A549 (cell line): ENCODE measurements around the gene PCDHA1. TPM values are rescaled to one million over a fixed set of nuclear protein-coding genes. Genes with fewer than 3 reads are reported as not detected.

Experiments
- ATAC-seq, 2 experiments: fragments of 200-7000 bp in 1 of 2; fragments of >200 bp in 1 of 2; cut with Nextera tagmentation in 1 of 2; cut with Tn5 transposase in 1 of 2; 3 replicates each; pipeline versions ENCODE4 v1.8.0 to v1.9.1; 2018 to 2020; ENCODE audit warnings: mild to moderate bottlenecking in 1 of 2, moderate library complexity in 1 of 2
- CTCF ChIA-PET: fragments of 300-600 bp; sonication (Branson Sonifier 250); formaldehyde crosslinking; extraction: SDS; loops from one replicate; lab custom pipeline; 2021; ENCODE audit warnings: antibody characterized with exemption, inconsistent platforms; lab: Yijun Ruan, JAX
- POLR2A ChIA-PET: fragments of 350-600 bp; formaldehyde crosslinking; extraction: SDS; loops from one replicate; lab custom pipeline; 2021; ENCODE audit warnings: antibody characterized with exemption, inconsistent platforms; lab: Yijun Ruan, JAX
- DNase-seq, 2 experiments: peaks; one replicate each; pipeline versions ENCODE4 v3.0.0 to v3.0.0-alpha.2; 2011 to 2016; ENCODE audit warnings: low read depth in 1 of 2, low spot score in 1 of 2
- FAIRE-seq: peaks from 2 replicates; lab custom pipeline; 2011; peaks lifted over from hg19 to GRCh38; lab: Jason Lieb, UNC
- H3K27ac ChIP-seq, 2 experiments: fragments of >200 bp; sonication (Bioruptor Twin); formaldehyde crosslinking; 3 replicates each; pipeline ENCODE4 v1.5.1; 2016 to 2017
- H3K4me1 ChIP-seq: fragments of >200 bp; sonication (Bioruptor Twin); formaldehyde crosslinking; 3 replicates; pipeline ENCODE4 v1.6.1; 2016
- H3K4me2 ChIP-seq: fragments of >200 bp; sonication (Bioruptor Twin); formaldehyde crosslinking; 3 replicates; pipeline ENCODE4 v1.6.1; 2016
- H3K4me3 ChIP-seq: fragments of >200 bp; sonication (Bioruptor Twin); formaldehyde crosslinking; 3 replicates; pipeline ENCODE4 v1.5.1; 2016
- H3K9me3 ChIP-seq: fragments of >200 bp; sonication (Bioruptor Twin); formaldehyde crosslinking; 3 replicates; pipeline ENCODE4 v1.6.1; 2016
- ATOH8 ChIP-seq: fragments of 250-450 bp; sonication (Bioruptor Pico); IDR thresholded peaks from 2 replicates; pipeline ENCODE4 v1.5.0; 2020; ENCODE audit warnings: low read depth, mild to moderate bottlenecking, moderate library complexity
- CBX8 ChIP-seq: fragments of 200-600 bp; sonication (generic); IDR thresholded peaks from 2 replicates; pipeline ENCODE4 v1.6.1; 2016
- CTCF ChIP-seq: fragments of >200 bp; sonication (Bioruptor Twin); formaldehyde crosslinking; IDR thresholded peaks from 3 replicates; pipeline ENCODE4 v1.5.1; 2016
- E2F6 ChIP-seq: IDR thresholded peaks from 2 replicates; pipeline ENCODE4 v1.6.1; 2012; ENCODE audit warnings: low read depth, borderline replicate concordance
- EHF ChIP-seq: fragments of 250-450 bp; sonication (Bioruptor Pico); IDR thresholded peaks from 2 replicates; pipeline ENCODE4 v1.5.0; 2020; ENCODE audit warnings: mild to moderate bottlenecking
- EHMT2 ChIP-seq: fragments of 200-600 bp; sonication (generic); IDR thresholded peaks from 2 replicates; pipeline ENCODE4 v1.6.1; 2016; ENCODE audit warnings: antibody characterized with exemption, low read depth, mild to moderate bottlenecking, moderate library complexity
- ESRRA ChIP-seq: fragments of 150-350 bp; IDR thresholded peaks from 2 replicates; pipeline ENCODE4 v1.6.1; 2014; ENCODE audit warnings: mild to moderate bottlenecking, low read length, borderline replicate concordance
- FOSL2 ChIP-seq, 2 experiments: fragments of 450-650 bp in 1 of 2; fragments of >200 bp in 1 of 2; sonication (Bioruptor Twin) in 1 of 2; formaldehyde crosslinking; IDR thresholded peaks; 2 replicates each; pipeline versions ENCODE4 v1.5.0 to v1.6.1; 2016 to 2020; ENCODE audit warnings: mild to moderate bottlenecking in 1 of 2, moderate library complexity in 1 of 2
- HEYL ChIP-seq: fragments of 250-450 bp; sonication (Bioruptor Pico); IDR thresholded peaks from 2 replicates; pipeline ENCODE4 v1.8.0; 2021; ENCODE audit warnings: mild to moderate bottlenecking, moderate library complexity
- HMGXB4 ChIP-seq: fragments of 250-450 bp; sonication (Bioruptor Pico); IDR thresholded peaks from 2 replicates; pipeline ENCODE4 v1.5.0; 2021; ENCODE audit warnings: mild to moderate bottlenecking, moderate library complexity, borderline replicate concordance
- HOXB5 ChIP-seq: fragments of 250-450 bp; sonication (Bioruptor Pico); IDR thresholded peaks from 2 replicates; pipeline ENCODE4 v1.5.0; 2020; ENCODE audit warnings: mild to moderate bottlenecking, moderate library complexity
- KDM5A ChIP-seq: fragments of 200-600 bp; sonication (generic); IDR thresholded peaks from 2 replicates; pipeline ENCODE4 v1.6.1; 2016; ENCODE audit warnings: antibody characterized with exemption, mild to moderate bottlenecking
- MAFK ChIP-seq: fragments of 450-650 bp; IDR thresholded peaks from 2 replicates; pipeline ENCODE4 v1.6.1; 2014; ENCODE audit not compliant: partially characterized antibody
- MAZ ChIP-seq: fragments of 150-350 bp; IDR thresholded peaks from 2 replicates; pipeline ENCODE4 v1.6.1; 2014; ENCODE audit warnings: antibody characterized with exemption, low read depth, low read length, borderline replicate concordance
- MYC ChIP-seq: IDR thresholded peaks from 2 replicates; pipeline ENCODE4 v1.6.1; 2012; ENCODE audit warnings: mild to moderate bottlenecking, inconsistent platforms, low read length, improper control_type of control experiment, borderline replicate concordance
- NPAS2 ChIP-seq: fragments of 250-450 bp; sonication (Bioruptor Pico); IDR thresholded peaks from 2 replicates; pipeline ENCODE4 v1.8.0; 2022; ENCODE audit warnings: mild to moderate bottlenecking, moderate library complexity, borderline replicate concordance
- POLR2A ChIP-seq: IDR thresholded peaks from 2 replicates; pipeline ENCODE4 v1.6.1; 2012; ENCODE audit warnings: mild to moderate bottlenecking, low read length
- RAD21 ChIP-seq, 2 experiments: fragments of >200 bp in 1 of 2; sonication (Bioruptor Twin) in 1 of 2; formaldehyde crosslinking in 1 of 2; IDR thresholded peaks in 1 of 2; conservative IDR thresholded peaks in 1 of 2; 2 replicates in 1 of 2; 3 replicates in 1 of 2; pipeline ENCODE4 v1.6.1; 2012 to 2018; ENCODE audit warnings: inconsistent platforms in 1 of 2
- RFX5 ChIP-seq: fragments of 450-650 bp; IDR thresholded peaks from 2 replicates; pipeline ENCODE4 v1.7.1; 2014; ENCODE audit warnings: antibody characterized with exemption, mild to moderate bottlenecking, moderate library complexity
- RNF2 ChIP-seq: fragments of 200-600 bp; sonication (generic); IDR thresholded peaks from 2 replicates; pipeline ENCODE4 v1.6.1; 2016; ENCODE audit warnings: low read depth, mild to moderate bottlenecking, antibody characterized with exemption, moderate library complexity, borderline replicate concordance
- SMC3 ChIP-seq: fragments of >200 bp; sonication (Bioruptor Twin); formaldehyde crosslinking; IDR thresholded peaks from 3 replicates; pipeline ENCODE4 v1.6.1; 2018; ENCODE audit warnings: inconsistent platforms
- TP53 ChIP-seq: fragments of 250-450 bp; sonication (Bioruptor Pico); IDR thresholded peaks from 2 replicates; pipeline ENCODE4 v1.5.0; 2021; ENCODE audit warnings: mild to moderate bottlenecking, moderate library complexity
- USF2 ChIP-seq: fragments of 450-650 bp; IDR thresholded peaks from 2 replicates; pipeline ENCODE4 v1.6.1; 2014; ENCODE audit warnings: antibody characterized with exemption
- ZFP36 ChIP-seq: fragments of 450-650 bp; IDR thresholded peaks from 2 replicates; pipeline ENCODE4 v1.6.1; 2014; ENCODE audit warnings: borderline replicate concordance; ENCODE audit not compliant: partially characterized antibody
- ZSCAN20 ChIP-seq: fragments of 250-450 bp; sonication (Bioruptor Pico); IDR thresholded peaks from 2 replicates; pipeline ENCODE4 v1.8.0; 2022; ENCODE audit warnings: mild to moderate bottlenecking, moderate library complexity
- WGBS: methylation state at CpG from one replicate; pipeline ENCODE4 v1.1.6; 2017; ENCODE audit errors: missing lambda C conversion rate; 5-methylcytosine and 5-hydroxymethylcytosine counted together
- polyA plus RNA-seq, 4 experiments: library from polyadenylated mRNA; depleted of rRNA in 3 of 4; stranded (reverse); fragments of >200 nt; fragmentation: RNase III in 1 of 4; extraction: RNeasy Plus Mini Kit Qiagen cat#74134 plus additional on column Dnase treatment in 1 of 4; gene quantifications; 2 replicates in 3 of 4; 3 replicates in 1 of 4; pipeline ENCODE4 v1.2.3, GENCODE V29; 2011 to 2017

The PCDHA1 gene
- polyA plus RNA-seq, 2 of the 4 experiments (the other 2 are of a cell fraction): 0.13 to 0.52 TPM

GRCh38 chr5:140869555-140869886, 83.6 kb downstream of the PCDHA1 start (continued):
- TF ChIP-seq HMGXB4 (CRISPR knock-in tag): no peak
- TF ChIP-seq HOXB5 (CRISPR knock-in tag): no peak
- no peak for TF ChIP-seq MYC
- TF ChIP-seq, all 56 proteins: peak for 0

- CTCF ChIA-PET: interaction anchor here (0.5 to 3.4 kb wide), 6 partner anchors 8 to 171 kb away, joined by 3 to 36 read pairs (median 4); partner anchors contain the start of gene PCDHAC1
- Histone ChIP-seq H3K9me3 (no peaks in the 10 kb centered on the region), H3K4me1 (no peaks in the 10 kb centered on the region), H3K4me3 (no peak overlapping the region), H3K27ac (no peak overlapping the region), H3K4me2 (no peak overlapping the region)
- WGBS: 91% methylated on average over 108 of the region's 114 CpGs
- TF ChIP-seq FOSL2 (IDR thresholded peaks at IDR 0.05): no peak
- TF ChIP-seq FOSL2 (CRISPR knock-in tag; IDR thresholded peaks at IDR 0.05): no peak
- TF ChIP-seq ESRRA: no peak
- FAIRE-seq (no peak), DNase-seq (no peak), ATAC-seq (no peak)
- POLR2A ChIA-PET: no interaction called here
These were observed 84.6 kb downstream of the PCDHA1 start for GRCh38 chr5:140870221-140871201.

- ChIA-PET CTCF (interaction anchor here (0.5 to 3.6 kb wide), 47 partner anchors 9 to 445 kb away, joined by 3 to 59 read pairs (median 4); partner anchors contain the start of genes PCDHA4, PCDHA5, PCDHAC1 and PCDHAC2), POLR2A (interaction anchor here (1.1 to 2.4 kb wide), 3 partner anchors 51 to 165 kb away, joined by 3 to 26 read pairs (median 11); partner anchors contain the start of gene PCDHAC1)
- H3K9me3 ChIP-seq: no peaks in the 10 kb centered on the region
- FAIRE-seq: peak; percentile 74
- 31% methylated on average over 36 of the region's 47 CpGs for WGBS
- peak within 1 kb of the TSS; percentile 59 for H3K4me2 ChIP-seq
- H3K27ac ChIP-seq: peak within 1 kb of the TSS; percentile 61 to 74
- peak; percentile 67 to 72 for DNase-seq
- peak within 1 kb of the TSS; percentile 54 for H3K4me3 ChIP-seq
- ATAC-seq: peak; percentile 84 to 90
- H3K4me1 ChIP-seq: no peaks in the 10 kb centered on the region
- TF ChIP-seq E2F6 (no peak), SMC3 (peak; percentile 73), CBX8 (no peak), USF2 (no peak), EHF (CRISPR knock-in tag) (no peak), POLR2A (no peak), CTCF (peak; percentile 68), RNF2 (no peak), KDM5A (no peak), MAFK (peak; percentile 25), ZSCAN20 (no peak), ATOH8 (CRISPR knock-in tag) (no peak), TP53 (CRISPR knock-in tag) (no peak), RFX5 (no peak), ZFP36 (no peak), HEYL (CRISPR knock-in tag) (no peak), RAD21 (conservative IDR thresholded peaks at IDR 0.05 in 1 of 2, IDR thresholded peaks at IDR 0.05 in 1 of 2) (peak; percentile 76 to 79), NPAS2 (CRISPR knock-in tag) (no peak), EHMT2 (no peak), MAZ (no peak)
These were observed 89.4 kb downstream of the PCDHA1 start, which contains the start of gene PCDHA12 for GRCh38 chr5:140875085-140876065. TSS of gene PCDHA12 (plus strand) at chr5:140875308. CDS start at chr5:140875473, 165 bp downstream.
